SK-N-SH (cell line): ENCODE measurements around the gene PEX10.

Experiments
- EP300 ChIP-seq, 2 experiments: IDR thresholded peaks; 2 replicates each; pipeline versions ENCODE4 v1.4.0 to v1.6.1; 2012; ENCODE audit warnings: borderline replicate concordance in 1 of 2, low read depth in 1 of 2, low read length in 1 of 2
- EZH2phosphoT487 ChIP-seq: fragments of 200-600 bp; sonication (generic); IDR thresholded peaks from 2 replicates; pipeline ENCODE4 v1.6.1; 2017; ENCODE audit warnings: low read depth, mixed run types, mild to moderate bottlenecking, antibody characterized with exemption, moderate library complexity, borderline replicate concordance
- POLR2AphosphoS5 ChIP-seq: IDR thresholded peaks from 2 replicates; pipeline ENCODE4 v1.6.1; 2012; ENCODE audit warnings: low read depth, low read length
- TF ChIP-seq, protein P1 (sequence below): fragments of 200-600 bp; sonication (generic); IDR thresholded peaks from 2 replicates; pipeline ENCODE4 v1.6.1; 2017; ENCODE audit warnings: antibody characterized with exemption, mild to moderate bottlenecking, moderate library complexity
- TF ChIP-seq, protein P2 (sequence below): IDR thresholded peaks from 2 replicates; pipeline ENCODE4 v1.4.0; 2012; ENCODE audit warnings: low read depth, borderline replicate concordance

DNA sequence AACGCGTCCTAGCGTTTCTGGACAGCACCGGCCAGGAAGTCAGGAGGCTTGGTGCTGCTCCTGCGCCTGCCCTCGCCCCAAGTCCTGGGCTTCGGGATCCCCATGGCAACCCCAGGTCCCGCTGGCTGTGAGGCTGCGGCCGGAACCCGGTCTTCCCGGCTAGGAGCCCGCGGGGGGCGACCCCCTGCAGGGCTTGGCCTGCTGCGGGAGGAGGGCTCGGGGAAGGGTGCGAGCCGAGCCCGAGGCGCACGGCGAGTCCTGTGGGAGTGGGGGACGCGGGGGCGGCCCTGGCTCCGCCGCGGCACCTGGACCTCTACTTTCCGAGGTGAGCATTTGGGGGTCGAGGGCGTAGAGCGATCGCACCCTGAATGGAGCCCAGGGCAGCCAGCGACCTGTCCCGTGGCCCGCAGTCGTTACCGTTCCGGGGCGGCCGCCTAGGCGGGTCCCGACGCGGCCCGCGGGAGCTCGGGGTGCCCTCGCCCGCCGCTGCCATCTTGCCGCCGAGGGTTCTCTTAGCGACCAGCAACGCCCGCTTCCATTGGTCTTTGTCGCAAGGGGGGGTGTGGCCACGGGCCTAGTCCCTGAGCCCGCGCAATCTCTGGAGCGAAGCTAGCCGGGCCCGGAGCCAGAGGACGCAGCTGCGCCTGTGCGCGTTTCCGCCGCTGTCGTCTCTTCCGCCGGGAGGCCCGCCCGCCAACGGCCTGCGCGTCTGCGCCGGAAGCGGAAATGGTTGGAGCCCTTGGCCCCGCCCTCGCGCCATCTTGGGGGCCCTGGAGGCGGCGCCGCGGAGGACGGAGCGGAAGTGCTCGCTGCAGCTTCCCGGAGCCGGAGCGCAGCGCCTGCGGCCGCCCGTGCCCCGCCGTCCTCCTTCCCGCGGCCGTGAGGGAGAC is 21.1 kb downstream of the PEX10 start, which contains the start of the genes MORN1 and RER1:
- TF ChIP-seq EP300 (IDR thresholded peaks at IDR 0.05; ENCODE audit: borderline replicate concordance in 1 of 2, low read depth in 1 of 2, low read length in 1 of 2) (no peak; a peak in 1 of 4 replicates), EZH2phosphoT487 (no peak), POLR2AphosphoS5 (no peak)
- TF ChIP-seq, protein P1, sequence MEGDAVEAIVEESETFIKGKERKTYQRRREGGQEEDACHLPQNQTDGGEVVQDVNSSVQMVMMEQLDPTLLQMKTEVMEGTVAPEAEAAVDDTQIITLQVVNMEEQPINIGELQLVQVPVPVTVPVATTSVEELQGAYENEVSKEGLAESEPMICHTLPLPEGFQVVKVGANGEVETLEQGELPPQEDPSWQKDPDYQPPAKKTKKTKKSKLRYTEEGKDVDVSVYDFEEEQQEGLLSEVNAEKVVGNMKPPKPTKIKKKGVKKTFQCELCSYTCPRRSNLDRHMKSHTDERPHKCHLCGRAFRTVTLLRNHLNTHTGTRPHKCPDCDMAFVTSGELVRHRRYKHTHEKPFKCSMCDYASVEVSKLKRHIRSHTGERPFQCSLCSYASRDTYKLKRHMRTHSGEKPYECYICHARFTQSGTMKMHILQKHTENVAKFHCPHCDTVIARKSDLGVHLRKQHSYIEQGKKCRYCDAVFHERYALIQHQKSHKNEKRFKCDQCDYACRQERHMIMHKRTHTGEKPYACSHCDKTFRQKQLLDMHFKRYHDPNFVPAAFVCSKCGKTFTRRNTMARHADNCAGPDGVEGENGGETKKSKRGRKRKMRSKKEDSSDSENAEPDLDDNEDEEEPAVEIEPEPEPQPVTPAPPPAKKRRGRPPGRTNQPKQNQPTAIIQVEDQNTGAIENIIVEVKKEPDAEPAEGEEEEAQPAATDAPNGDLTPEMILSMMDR: no peak
- TF ChIP-seq, protein P2, sequence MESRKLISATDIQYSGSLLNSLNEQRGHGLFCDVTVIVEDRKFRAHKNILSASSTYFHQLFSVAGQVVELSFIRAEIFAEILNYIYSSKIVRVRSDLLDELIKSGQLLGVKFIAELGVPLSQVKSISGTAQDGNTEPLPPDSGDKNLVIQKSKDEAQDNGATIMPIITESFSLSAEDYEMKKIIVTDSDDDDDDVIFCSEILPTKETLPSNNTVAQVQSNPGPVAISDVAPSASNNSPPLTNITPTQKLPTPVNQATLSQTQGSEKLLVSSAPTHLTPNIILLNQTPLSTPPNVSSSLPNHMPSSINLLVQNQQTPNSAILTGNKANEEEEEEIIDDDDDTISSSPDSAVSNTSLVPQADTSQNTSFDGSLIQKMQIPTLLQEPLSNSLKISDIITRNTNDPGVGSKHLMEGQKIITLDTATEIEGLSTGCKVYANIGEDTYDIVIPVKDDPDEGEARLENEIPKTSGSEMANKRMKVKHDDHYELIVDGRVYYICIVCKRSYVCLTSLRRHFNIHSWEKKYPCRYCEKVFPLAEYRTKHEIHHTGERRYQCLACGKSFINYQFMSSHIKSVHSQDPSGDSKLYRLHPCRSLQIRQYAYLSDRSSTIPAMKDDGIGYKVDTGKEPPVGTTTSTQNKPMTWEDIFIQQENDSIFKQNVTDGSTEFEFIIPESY: no peak
